Activated naive CD8-positive, alpha-beta T cell treated with anti-CD3 and anti-CD28 coated beads, Interleukin-2, amount 10 ng/mL, durations not matched to agents 7 days and 5 days (primary cell): ENCODE results near the gene RAC2. TPM values are rescaled to one million over a fixed set of nuclear protein-coding genes. Genes with fewer than 3 reads are reported as not detected.

ENCODE experiments used
- ATAC-seq: fragments of 150-1000 bp; cut with Tn5 transposase; one replicate; pipeline ENCODE4 v1.10.0; 2021; ENCODE audit warnings: low read depth, moderate library complexity
- POLR2A ChIA-PET: fragments of 350-600 bp; sonication (Branson Sonifier 250); formaldehyde crosslinking; loops from one replicate; lab custom pipeline; 2021; ENCODE audit warnings: antibody characterized with exemption; lab: Charles Lee
- DNase-seq: peaks from one replicate; pipeline ENCODE4 v3.0.0; 2021
- H3K27ac Mint-ChIP-seq: one replicate; pipeline ENCODE4 v1.8.0; 2022; ENCODE audit warnings: mild to moderate bottlenecking, mixed read lengths
- H3K27me3 Mint-ChIP-seq: one replicate; pipeline ENCODE4 v1.8.0; 2022; ENCODE audit warnings: mild to moderate bottlenecking, moderate library complexity, mixed read lengths
- H3K36me3 Mint-ChIP-seq: one replicate; pipeline ENCODE4 v1.8.0; 2021; ENCODE audit warnings: mild to moderate bottlenecking, mixed read lengths
- H3K4me1 Mint-ChIP-seq: one replicate; pipeline ENCODE4 v1.8.0; 2021; ENCODE audit warnings: mixed read lengths
- H3K4me3 Mint-ChIP-seq: one replicate; pipeline ENCODE4 v1.8.0; 2022; ENCODE audit warnings: mild to moderate bottlenecking, moderate library complexity, mixed read lengths
- H3K9me3 Mint-ChIP-seq: one replicate; pipeline ENCODE4 v1.8.0; 2021; ENCODE audit warnings: mixed read lengths
- total RNA-seq, 2 experiments: library from RNA; stranded (reverse); gene quantifications; one replicate each; pipeline ENCODE4 v1.2.3, GENCODE V29; 2021

The RAC2 gene
- total RNA-seq, 2 experiments from 2014 or later: 963 to 1,011 TPM

DNA sequence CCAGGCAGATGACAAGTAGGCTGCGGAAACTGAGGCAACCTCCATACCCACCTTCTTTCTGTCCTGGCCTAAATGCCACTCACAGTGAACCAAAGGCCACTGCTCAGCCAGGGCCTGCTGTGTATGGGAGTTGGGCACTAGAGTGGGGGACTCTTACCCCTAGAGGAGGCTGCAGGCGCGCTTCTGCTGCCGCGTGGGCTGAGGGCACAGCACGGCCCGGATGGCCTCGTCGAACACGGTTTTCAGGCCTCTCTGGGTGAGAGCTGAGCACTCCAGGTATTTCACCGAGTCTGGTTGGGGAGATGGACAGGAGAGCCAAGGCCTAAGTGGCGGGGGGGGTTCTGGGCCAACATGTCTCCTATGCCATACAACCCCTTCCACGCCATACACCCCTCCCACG is 17.6 kb downstream of the RAC2 start:
- DNase-seq: no peak
- peaks cover 1% of the 10 kb centered on the region for H3K9me3 Mint-ChIP-seq
- POLR2A ChIA-PET: interaction anchor here (1.7 to 12.1 kb wide), 3 partner anchors 14 to 34 kb away, joined by 4 to 327 read pairs (median 8); partner anchors contain the start of gene RAC2
- no peaks in the 10 kb centered on the region for H3K27me3 Mint-ChIP-seq
- ATAC-seq: no peak
- H3K36me3 Mint-ChIP-seq: peaks cover 70% of the 10 kb centered on the region
- peak overlapping the region; percentile 50 for H3K4me3 Mint-ChIP-seq
- peaks cover 85% of the 10 kb centered on the region for H3K4me1 Mint-ChIP-seq
- peak overlapping the region; percentile 93 for H3K27ac Mint-ChIP-seq

DNA sequence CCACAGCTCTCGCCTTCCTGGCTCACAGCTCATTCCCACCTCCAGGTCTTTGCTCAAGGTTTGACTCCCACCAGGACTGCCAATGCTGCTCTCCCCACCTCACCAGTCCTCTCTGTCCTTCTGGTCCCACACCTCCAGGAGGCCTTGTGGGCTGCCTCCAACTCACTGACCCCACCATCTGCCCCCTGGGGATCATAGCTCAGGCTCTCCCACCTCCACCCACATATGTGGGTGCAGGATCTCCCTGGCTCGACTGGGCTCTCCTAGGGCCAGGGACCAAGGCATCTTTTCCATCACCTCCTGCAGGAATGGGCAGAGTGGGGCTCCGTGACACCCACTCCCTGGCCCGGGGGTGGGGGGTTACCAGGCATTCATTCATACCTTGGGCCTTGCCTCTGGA is 18.0 kb downstream of the RAC2 start:
- peaks cover 2% of the 10 kb centered on the region for H3K9me3 Mint-ChIP-seq

DNA sequence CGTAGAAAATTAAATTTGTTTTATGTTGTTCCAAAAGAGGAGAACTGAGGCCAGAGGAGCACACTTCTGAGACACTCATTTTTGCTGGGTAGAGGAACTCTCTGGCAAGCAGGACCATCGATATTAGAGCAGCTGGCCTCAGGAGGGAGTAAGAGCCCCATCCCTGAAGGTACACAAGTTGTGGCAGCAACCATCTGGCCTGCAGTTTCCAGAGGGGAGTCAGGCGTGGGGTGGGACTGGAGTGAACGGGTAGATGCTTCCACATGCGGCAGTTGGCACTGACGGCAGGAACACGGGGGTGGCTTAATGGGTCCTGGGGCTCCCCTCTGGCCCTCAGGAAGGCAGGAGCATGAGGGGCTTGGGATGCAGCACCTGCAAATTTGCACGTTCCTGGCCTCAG is 18.6 kb downstream of the RAC2 start:
- no peak for ATAC-seq
- Mint-ChIP-seq H3K27ac (peak overlapping the region; percentile 93), H3K4me3 (peak overlapping the region; percentile 24), H3K9me3 (peaks cover 2% of the 10 kb centered on the region), H3K4me1 (peaks cover 84% of the 10 kb centered on the region), H3K27me3 (no peaks in the 10 kb centered on the region), H3K36me3 (peaks cover 67% of the 10 kb centered on the region)
- no peak for DNase-seq
- POLR2A ChIA-PET: interaction anchor here (1.7 to 12.1 kb wide), 3 partner anchors 16 to 35 kb away, joined by 4 to 327 read pairs (median 8); partner anchors contain the start of gene RAC2

More for the DNA sequence above, 18.0 kb downstream of the RAC2 start:
- Mint-ChIP-seq H3K36me3 (peaks cover 67% of the 10 kb centered on the region), H3K27ac (peak overlapping the region; percentile 93), H3K27me3 (no peaks in the 10 kb centered on the region), H3K4me1 (peaks cover 85% of the 10 kb centered on the region), H3K4me3 (peak overlapping the region; percentile 50)
- DNase-seq: no peak
- no peak for ATAC-seq
- POLR2A ChIA-PET: interaction anchor here (1.7 to 12.1 kb wide), 3 partner anchors 15 to 35 kb away, joined by 4 to 327 read pairs (median 8); partner anchors contain the start of gene RAC2

- peaks cover 68% of the 10 kb centered on the region for H3K36me3 Mint-ChIP-seq
- H3K27me3 Mint-ChIP-seq: no peaks in the 10 kb centered on the region
- DNase-seq (no peak), ATAC-seq (no peak)
- peak overlapping the region; percentile 41 for H3K4me3 Mint-ChIP-seq
- peaks cover 2% of the 10 kb centered on the region for H3K9me3 Mint-ChIP-seq
- H3K27ac Mint-ChIP-seq: peak overlapping the region; percentile 93
- H3K4me1 Mint-ChIP-seq: peaks cover 81% of the 10 kb centered on the region
- POLR2A ChIA-PET: interaction anchor here (0.6 to 12.1 kb wide), 5 partner anchors 15 to 340 kb away, joined by 4 to 327 read pairs (median 8); partner anchors contain the start of gene RAC2
Observed at GRCh38 chr22:37224757-37225420, 19.2 kb downstream of the RAC2 start.

GRCh38 chr22:37223965-37224551 is 20.0 kb downstream of the RAC2 start:
- ATAC-seq: peak; percentile 9
- H3K27ac Mint-ChIP-seq: peak overlapping the region; percentile 93
- peaks cover 79% of the 10 kb centered on the region for H3K4me1 Mint-ChIP-seq
- no peak for DNase-seq
- H3K27me3 Mint-ChIP-seq: no peaks in the 10 kb centered on the region
- peak overlapping the region; percentile 58 for H3K4me3 Mint-ChIP-seq
- peaks cover 2% of the 10 kb centered on the region for H3K9me3 Mint-ChIP-seq
- POLR2A ChIA-PET: interaction anchor here (0.7 to 12.1 kb wide), 4 partner anchors 9 to 144 kb away, joined by 3 to 327 read pairs (median 8); partner anchors contain the start of gene RAC2
- H3K36me3 Mint-ChIP-seq: peaks cover 63% of the 10 kb centered on the region

- peak; percentile 62 for DNase-seq
- H3K9me3 Mint-ChIP-seq: peaks cover 2% of the 10 kb centered on the region
- peaks cover 54% of the 10 kb centered on the region for H3K36me3 Mint-ChIP-seq
- peak overlapping the region; percentile 92 for H3K4me3 Mint-ChIP-seq
- POLR2A ChIA-PET: interaction anchor here (0.6 to 12.1 kb wide), 14 partner anchors 9 to 386 kb away, joined by 3 to 327 read pairs (median 6); partner anchors contain the start of genes GGA1, IL2RB and RAC2
- peak; percentile 37 for ATAC-seq
- peak overlapping the region; percentile 93 for H3K27ac Mint-ChIP-seq
- H3K4me1 Mint-ChIP-seq: peaks cover 78% of the 10 kb centered on the region
- no peaks in the 10 kb centered on the region for H3K27me3 Mint-ChIP-seq
Observed at GRCh38 chr22:37222440-37222971, 21.6 kb downstream of the RAC2 start.

- peak overlapping the region; percentile 93 for H3K27ac Mint-ChIP-seq
- POLR2A ChIA-PET: interaction anchor here (0.7 to 12.1 kb wide), 10 partner anchors 9 to 142 kb away, joined by 3 to 327 read pairs (median 12); partner anchors contain the start of genes IL2RB and RAC2
- H3K36me3 Mint-ChIP-seq: peaks cover 58% of the 10 kb centered on the region
- peaks cover 2% of the 10 kb centered on the region for H3K9me3 Mint-ChIP-seq
- ATAC-seq (no peak), DNase-seq (no peak)
- H3K4me1 Mint-ChIP-seq: peaks cover 82% of the 10 kb centered on the region
- H3K4me3 Mint-ChIP-seq: peak overlapping the region; percentile 92
- no peaks in the 10 kb centered on the region for H3K27me3 Mint-ChIP-seq
Observed at GRCh38 chr22:37221424-37222333, 22.4 kb downstream of the RAC2 start.

GRCh38 chr22:37220543-37220981 is 23.5 kb downstream of the RAC2 start:
- POLR2A ChIA-PET: interaction anchor here (1.5 to 12.1 kb wide), 7 partner anchors 10 to 141 kb away, joined by 4 to 327 read pairs (median 16); partner anchors contain the start of gene RAC2
- H3K4me1 Mint-ChIP-seq: peaks cover 80% of the 10 kb centered on the region
- H3K4me3 Mint-ChIP-seq: peak overlapping the region; percentile 92
- no peak for ATAC-seq
- H3K27ac Mint-ChIP-seq: peak overlapping the region; percentile 93
- H3K36me3 Mint-ChIP-seq: peaks cover 51% of the 10 kb centered on the region
- H3K9me3 Mint-ChIP-seq: peaks cover 2% of the 10 kb centered on the region
- DNase-seq: no peak
- H3K27me3 Mint-ChIP-seq: no peaks in the 10 kb centered on the region

DNA sequence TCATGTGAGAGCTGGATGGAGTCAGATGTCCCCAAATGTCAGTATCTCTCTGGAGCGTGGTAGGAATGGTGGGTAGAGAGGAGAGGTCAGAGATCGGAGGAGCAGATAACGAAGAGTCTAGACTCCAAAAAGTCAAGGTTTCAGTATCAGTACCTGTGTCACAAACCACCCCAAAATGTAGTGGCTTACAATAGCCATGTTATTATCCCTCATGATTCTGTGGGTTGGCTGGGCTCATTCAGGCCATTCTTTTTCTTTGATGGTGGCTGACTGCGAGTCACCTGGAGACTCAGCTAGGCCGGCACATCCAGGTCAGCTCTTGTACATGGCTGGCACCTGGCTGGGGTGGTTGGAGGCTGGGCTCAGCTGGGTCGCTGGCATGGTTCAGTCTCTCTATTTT is 24.5 kb downstream of the RAC2 start:
- peak; percentile 6 for ATAC-seq
- POLR2A ChIA-PET: interaction anchor here (0.6 to 12.1 kb wide), 14 partner anchors 9 to 348 kb away, joined by 3 to 327 read pairs (median 8); partner anchors contain the start of genes IL2RB and RAC2
- H3K27ac Mint-ChIP-seq: peak overlapping the region; percentile 93
- peaks cover 45% of the 10 kb centered on the region for H3K36me3 Mint-ChIP-seq
- no peaks in the 10 kb centered on the region for H3K27me3 Mint-ChIP-seq
- peak overlapping the region; percentile 92 for H3K4me3 Mint-ChIP-seq
- peaks cover 73% of the 10 kb centered on the region for H3K4me1 Mint-ChIP-seq
- H3K9me3 Mint-ChIP-seq: peaks cover 2% of the 10 kb centered on the region
- no peak for DNase-seq

- peak overlapping the region; percentile 93 for H3K27ac Mint-ChIP-seq
- peaks cover 68% of the 10 kb centered on the region for H3K4me1 Mint-ChIP-seq
- peak overlapping the region; percentile 92 for H3K4me3 Mint-ChIP-seq
- ATAC-seq: peak; percentile 70
- peaks cover 41% of the 10 kb centered on the region for H3K36me3 Mint-ChIP-seq
- POLR2A ChIA-PET: interaction anchor here (0.6 to 12.1 kb wide), 20 partner anchors 8 to 139 kb away, joined by 3 to 327 read pairs (median 4); partner anchors contain the start of genes IL2RB and RAC2
- DNase-seq: peak; percentile 64
- no peaks in the 10 kb centered on the region for H3K27me3 Mint-ChIP-seq
- H3K9me3 Mint-ChIP-seq: peaks cover 2% of the 10 kb centered on the region
Observed at GRCh38 chr22:37218771-37219411, 25.2 kb downstream of the RAC2 start.

GRCh38 chr22:37218399-37218770 is 25.7 kb downstream of the RAC2 start:
- ATAC-seq (peak; percentile 11), DNase-seq (no peak)
- POLR2A ChIA-PET: interaction anchor here (0.6 to 12.1 kb wide), 16 partner anchors 8 to 198 kb away, joined by 3 to 327 read pairs (median 6); partner anchors contain the start of gene RAC2
- peak overlapping the region; percentile 92 for H3K4me3 Mint-ChIP-seq
- peak overlapping the region; percentile 93 for H3K27ac Mint-ChIP-seq
- no peaks in the 10 kb centered on the region for H3K27me3 Mint-ChIP-seq
- H3K9me3 Mint-ChIP-seq: peaks cover 2% of the 10 kb centered on the region
- peaks cover 40% of the 10 kb centered on the region for H3K36me3 Mint-ChIP-seq
- peaks cover 64% of the 10 kb centered on the region for H3K4me1 Mint-ChIP-seq
